ENCODE measurements around the gene FAM83E.

The FAM83E gene

DNA sequence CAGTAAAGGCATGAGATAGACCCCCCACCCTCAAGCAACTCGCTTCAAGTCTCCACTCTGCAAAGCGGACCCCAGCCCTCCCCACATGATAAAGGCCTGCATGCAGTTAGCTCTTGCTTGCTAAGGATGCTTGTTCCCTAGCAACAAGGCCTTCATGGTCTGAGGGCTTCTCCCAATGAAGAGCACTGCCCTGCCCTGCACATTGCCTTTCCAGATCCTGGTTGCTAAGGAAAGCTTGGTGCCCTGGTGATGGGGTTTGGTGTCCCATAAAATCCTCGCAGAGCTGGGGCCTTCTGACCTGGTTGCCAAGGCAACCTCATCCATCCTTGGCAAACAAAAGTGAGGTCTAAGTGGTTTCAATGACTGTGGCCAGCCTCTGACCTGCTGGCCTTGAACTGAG lies 16.3 kb upstream of the FAM83E start:
- Histone ChIP-seq H3K4me3 (ENCODE audit: low read length) (no peak overlapping the region), H3K27me3 (ENCODE audit: control insufficient read depth, insufficient read depth, low read length) (no peaks in the 10 kb centered on the region), H3K36me3 (ENCODE audit: control insufficient read depth, insufficient read depth, low read length) (peaks cover 3% of the 10 kb centered on the region), H3K4me1 (ENCODE audit: control insufficient read depth, insufficient read depth, low read length) (peaks cover 78% of the 10 kb centered on the region), H3K9ac (ENCODE audit: low read length) (no peak overlapping the region), H3K9me3 (ENCODE audit: control insufficient read depth, low read length) (no peaks in the 10 kb centered on the region)

GRCh38 chr19:48630296-48631063 lies 15.6 kb upstream of the FAM83E start:
- no peak overlapping the region for H3K4me3 ChIP-seq (ENCODE audit: low read length)
- peaks cover 3% of the 10 kb centered on the region for H3K36me3 ChIP-seq (ENCODE audit: control insufficient read depth, insufficient read depth, low read length)
- H3K4me1 ChIP-seq (ENCODE audit: control insufficient read depth, insufficient read depth, low read length), result peaks cover 85% of the 10 kb centered on the region
- no peaks in the 10 kb centered on the region for H3K27me3 ChIP-seq (ENCODE audit: control insufficient read depth, insufficient read depth, low read length)
- H3K9ac ChIP-seq (ENCODE audit: low read length), result peak overlapping the region; percentile 58
- no peaks in the 10 kb centered on the region for H3K9me3 ChIP-seq (ENCODE audit: control insufficient read depth, low read length)

GRCh38 chr19:48629599-48630295 lies 14.9 kb upstream of the FAM83E start:
- H3K9me3 ChIP-seq (ENCODE audit: control insufficient read depth, low read length), result no peaks in the 10 kb centered on the region
- peaks cover 87% of the 10 kb centered on the region for H3K4me1 ChIP-seq (ENCODE audit: control insufficient read depth, insufficient read depth, low read length)
- peaks cover 3% of the 10 kb centered on the region for H3K36me3 ChIP-seq (ENCODE audit: control insufficient read depth, insufficient read depth, low read length)
- H3K27me3 ChIP-seq (ENCODE audit: control insufficient read depth, insufficient read depth, low read length), result no peaks in the 10 kb centered on the region
- peak overlapping the region; percentile 58 for H3K9ac ChIP-seq (ENCODE audit: low read length)
- H3K4me3 ChIP-seq (ENCODE audit: low read length), result peak overlapping the region; percentile 11

GRCh38 chr19:48629297-48629598 lies 14.4 kb upstream of the FAM83E start:
- Histone ChIP-seq H3K4me1 (ENCODE audit: control insufficient read depth, insufficient read depth, low read length) (peaks cover 87% of the 10 kb centered on the region), H3K9me3 (ENCODE audit: control insufficient read depth, low read length) (no peaks in the 10 kb centered on the region), H3K4me3 (ENCODE audit: low read length) (no peak overlapping the region), H3K27me3 (ENCODE audit: control insufficient read depth, insufficient read depth, low read length) (no peaks in the 10 kb centered on the region), H3K9ac (ENCODE audit: low read length) (no peak overlapping the region), H3K36me3 (ENCODE audit: control insufficient read depth, insufficient read depth, low read length) (peaks cover 3% of the 10 kb centered on the region)

- Histone ChIP-seq H3K9ac (ENCODE audit: low read length) (no peak overlapping the region), H3K9me3 (ENCODE audit: control insufficient read depth, low read length) (no peaks in the 10 kb centered on the region), H3K27me3 (ENCODE audit: control insufficient read depth, insufficient read depth, low read length) (no peaks in the 10 kb centered on the region), H3K36me3 (ENCODE audit: control insufficient read depth, insufficient read depth, low read length) (peaks cover 3% of the 10 kb centered on the region), H3K4me3 (ENCODE audit: low read length) (no peak overlapping the region), H3K4me1 (ENCODE audit: control insufficient read depth, insufficient read depth, low read length) (peaks cover 84% of the 10 kb centered on the region)
These were observed 13.8 kb upstream of the FAM83E start for GRCh38 chr19:48628486-48629296.

GRCh38 chr19:48627865-48628314 lies 13.0 kb upstream of the FAM83E start:
- peaks cover under 1% of the 10 kb centered on the region for H3K36me3 ChIP-seq (ENCODE audit: control insufficient read depth, insufficient read depth, low read length)
- H3K27me3 ChIP-seq (ENCODE audit: control insufficient read depth, insufficient read depth, low read length), result no peaks in the 10 kb centered on the region
- peaks cover 82% of the 10 kb centered on the region for H3K4me1 ChIP-seq (ENCODE audit: control insufficient read depth, insufficient read depth, low read length)
- H3K9me3 ChIP-seq (ENCODE audit: control insufficient read depth, low read length), result no peaks in the 10 kb centered on the region
- no peak overlapping the region for H3K4me3 ChIP-seq (ENCODE audit: low read length)
- H3K9ac ChIP-seq (ENCODE audit: low read length), result peak overlapping the region; percentile 38

DNA sequence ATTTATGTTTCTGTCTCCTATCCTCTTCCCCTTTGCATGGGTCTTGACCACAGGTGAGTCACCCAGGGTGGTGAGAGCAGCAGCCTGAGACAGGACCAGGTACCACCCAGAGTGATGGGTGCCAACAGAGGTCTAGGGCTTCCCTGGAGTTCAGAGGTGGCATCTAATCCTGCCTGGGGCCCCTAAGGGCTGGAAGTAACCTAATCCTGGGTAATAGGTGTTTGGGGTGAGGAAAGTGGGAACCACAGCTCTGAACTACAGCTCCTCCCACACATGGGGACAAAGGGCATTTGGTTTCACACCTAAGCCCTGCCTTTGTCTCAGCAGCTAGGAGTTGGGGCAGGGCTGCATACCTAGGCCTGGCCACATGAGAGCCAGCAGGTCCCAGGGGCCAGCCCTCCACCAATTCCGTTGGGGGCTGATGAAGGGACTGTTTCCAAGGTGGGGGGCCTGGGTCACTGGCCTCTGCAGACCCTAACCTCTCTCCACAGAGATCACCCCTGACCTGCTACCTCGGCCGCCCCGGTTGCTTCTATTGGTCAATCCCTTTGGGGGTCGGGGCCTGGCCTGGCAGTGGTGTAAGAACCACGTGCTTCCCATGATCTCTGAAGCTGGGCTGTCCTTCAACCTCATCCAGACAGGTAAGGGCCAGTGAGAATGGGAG lies 12.5 kb upstream of the FAM83E start:
- Histone ChIP-seq H3K36me3 (ENCODE audit: control insufficient read depth, insufficient read depth, low read length) (no peaks in the 10 kb centered on the region), H3K9ac (ENCODE audit: low read length) (peak overlapping the region; percentile 38)

GRCh38 chr19:48625891-48626327 lies 11.0 kb upstream of the FAM83E start:
- H3K9me3 ChIP-seq (ENCODE audit: control insufficient read depth, low read length), result no peaks in the 10 kb centered on the region
- H3K4me1 ChIP-seq (ENCODE audit: control insufficient read depth, insufficient read depth, low read length), result peaks cover 68% of the 10 kb centered on the region
- H3K36me3 ChIP-seq (ENCODE audit: control insufficient read depth, insufficient read depth, low read length), result no peaks in the 10 kb centered on the region
- H3K27me3 ChIP-seq (ENCODE audit: control insufficient read depth, insufficient read depth, low read length), result no peaks in the 10 kb centered on the region
- no peak overlapping the region for H3K9ac ChIP-seq (ENCODE audit: low read length)
- no peak overlapping the region for H3K4me3 ChIP-seq (ENCODE audit: low read length)

More for the DNA sequence above, 12.5 kb upstream of the FAM83E start:
- no peaks in the 10 kb centered on the region for H3K27me3 ChIP-seq (ENCODE audit: control insufficient read depth, insufficient read depth, low read length)
- H3K4me1 ChIP-seq (ENCODE audit: control insufficient read depth, insufficient read depth, low read length), result peaks cover 77% of the 10 kb centered on the region
- no peaks in the 10 kb centered on the region for H3K9me3 ChIP-seq (ENCODE audit: control insufficient read depth, low read length)
- H3K4me3 ChIP-seq (ENCODE audit: low read length), result peak overlapping the region; percentile 14

- Histone ChIP-seq H3K4me1 (ENCODE audit: control insufficient read depth, insufficient read depth, low read length) (peaks cover 60% of the 10 kb centered on the region), H3K9ac (ENCODE audit: low read length) (peak overlapping the region; percentile 75), H3K27me3 (ENCODE audit: control insufficient read depth, insufficient read depth, low read length) (no peaks in the 10 kb centered on the region)
These were observed 10.2 kb upstream of the FAM83E start for GRCh38 chr19:48624791-48625723.

DNA sequence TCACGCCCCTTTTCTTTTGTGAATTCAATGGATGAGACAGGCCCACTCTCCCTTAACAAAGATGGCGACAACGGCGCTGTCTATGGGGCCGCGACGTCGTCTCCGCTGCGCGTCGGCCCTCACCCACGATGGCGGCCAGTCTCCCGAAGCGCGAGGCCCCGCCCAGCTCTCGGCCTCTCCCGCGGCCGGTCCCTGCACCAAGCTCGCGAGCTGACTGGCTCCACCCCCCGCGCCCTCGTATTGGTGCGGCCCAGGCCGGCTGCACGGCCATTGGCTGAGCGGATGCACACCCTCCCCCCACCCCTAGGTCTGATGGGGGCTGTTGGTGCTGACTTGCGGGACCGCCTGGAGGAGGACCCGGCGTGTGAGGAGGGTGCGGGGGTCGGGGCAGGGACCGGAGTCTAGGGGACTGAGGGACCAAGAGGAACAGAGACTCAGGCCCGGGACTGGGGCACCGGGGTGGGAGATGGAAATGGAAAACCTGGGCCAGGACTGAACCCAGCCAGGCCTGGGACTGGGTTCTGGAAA lies 9.3 kb upstream of the FAM83E start:
- Histone ChIP-seq H3K4me1 (ENCODE audit: control insufficient read depth, insufficient read depth, low read length) (peaks cover 56% of the 10 kb centered on the region), H3K27me3 (ENCODE audit: control insufficient read depth, insufficient read depth, low read length) (no peaks in the 10 kb centered on the region), H3K9ac (ENCODE audit: low read length) (peak overlapping the region; percentile 75), H3K9me3 (ENCODE audit: control insufficient read depth, low read length) (no peaks in the 10 kb centered on the region), H3K4me3 (ENCODE audit: low read length) (peak overlapping the region; percentile 80), H3K36me3 (ENCODE audit: control insufficient read depth, insufficient read depth, low read length) (no peaks in the 10 kb centered on the region)

More at GRCh38 chr19:48624791-48625723, 10.2 kb upstream of the FAM83E start:
- Histone ChIP-seq H3K36me3 (ENCODE audit: control insufficient read depth, insufficient read depth, low read length) (no peaks in the 10 kb centered on the region), H3K9me3 (ENCODE audit: control insufficient read depth, low read length) (no peaks in the 10 kb centered on the region), H3K4me3 (ENCODE audit: low read length) (peak overlapping the region; percentile 80)

Data from mucosa of stomach (tissue), 1 donor.